ENCODE measurements around the gene SLC9C1.

The SLC9C1 gene

GRCh38 chr3:112253301-112253971 lies 40.6 kb downstream of the SLC9C1 start:
- Histone ChIP-seq H3K36me3 (ENCODE audit: control insufficient read depth, insufficient read depth, low read length) (no peaks in the 10 kb centered on the region), H3K9ac (ENCODE audit: low read depth, low read length) (no peak overlapping the region), H3K9me3 (ENCODE audit: control insufficient read depth, insufficient read depth, low read length) (no peaks in the 10 kb centered on the region), H3K27ac (ENCODE audit: low read depth, low read length) (no peak overlapping the region), H3K4me1 (ENCODE audit: control insufficient read depth, insufficient read depth, low read length) (no peaks in the 10 kb centered on the region), H3K4me3 (ENCODE audit: low read depth, low read length) (no peak overlapping the region), H3K27me3 (ENCODE audit: control insufficient read depth, insufficient read depth, low read length) (no peaks in the 10 kb centered on the region)

- Histone ChIP-seq H3K9me3 (ENCODE audit: control insufficient read depth, insufficient read depth, low read length) (no peaks in the 10 kb centered on the region), H3K27ac (ENCODE audit: low read depth, low read length) (no peak overlapping the region), H3K27me3 (ENCODE audit: control insufficient read depth, insufficient read depth, low read length) (no peaks in the 10 kb centered on the region), H3K36me3 (ENCODE audit: control insufficient read depth, insufficient read depth, low read length) (no peaks in the 10 kb centered on the region), H3K4me3 (ENCODE audit: low read depth, low read length) (no peak overlapping the region), H3K9ac (ENCODE audit: low read depth, low read length) (no peak overlapping the region), H3K4me1 (ENCODE audit: control insufficient read depth, insufficient read depth, low read length) (no peaks in the 10 kb centered on the region)
Observed at GRCh38 chr3:112247900-112248299, 46.1 kb downstream of the SLC9C1 start.

- Histone ChIP-seq H3K9ac (ENCODE audit: low read depth, low read length) (no peak overlapping the region), H3K4me1 (ENCODE audit: control insufficient read depth, insufficient read depth, low read length) (no peaks in the 10 kb centered on the region), H3K36me3 (ENCODE audit: control insufficient read depth, insufficient read depth, low read length) (no peaks in the 10 kb centered on the region), H3K27me3 (ENCODE audit: control insufficient read depth, insufficient read depth, low read length) (no peaks in the 10 kb centered on the region), H3K9me3 (ENCODE audit: control insufficient read depth, insufficient read depth, low read length) (no peaks in the 10 kb centered on the region), H3K27ac (ENCODE audit: low read depth, low read length) (no peak overlapping the region), H3K4me3 (ENCODE audit: low read depth, low read length) (no peak overlapping the region)
Observed at GRCh38 chr3:112247350-112247749, 46.7 kb downstream of the SLC9C1 start.

- Histone ChIP-seq H3K36me3 (ENCODE audit: control insufficient read depth, insufficient read depth, low read length) (no peaks in the 10 kb centered on the region), H3K27ac (ENCODE audit: low read depth, low read length) (no peak overlapping the region), H3K9ac (ENCODE audit: low read depth, low read length) (no peak overlapping the region), H3K9me3 (ENCODE audit: control insufficient read depth, insufficient read depth, low read length) (no peaks in the 10 kb centered on the region), H3K27me3 (ENCODE audit: control insufficient read depth, insufficient read depth, low read length) (no peaks in the 10 kb centered on the region), H3K4me1 (ENCODE audit: control insufficient read depth, insufficient read depth, low read length) (no peaks in the 10 kb centered on the region), H3K4me3 (ENCODE audit: low read depth, low read length) (no peak overlapping the region)
Observed at GRCh38 chr3:112233083-112233482, 60.9 kb downstream of the SLC9C1 start.

GRCh38 chr3:112231727-112232126 lies 62.3 kb downstream of the SLC9C1 start:
- no peaks in the 10 kb centered on the region for H3K36me3 ChIP-seq (ENCODE audit: control insufficient read depth, insufficient read depth, low read length)
- no peaks in the 10 kb centered on the region for H3K9me3 ChIP-seq (ENCODE audit: control insufficient read depth, insufficient read depth, low read length)
- no peak overlapping the region for H3K9ac ChIP-seq (ENCODE audit: low read depth, low read length)
- H3K27me3 ChIP-seq (ENCODE audit: control insufficient read depth, insufficient read depth, low read length): no peaks in the 10 kb centered on the region
- no peak overlapping the region for H3K27ac ChIP-seq (ENCODE audit: low read depth, low read length)
- no peaks in the 10 kb centered on the region for H3K4me1 ChIP-seq (ENCODE audit: control insufficient read depth, insufficient read depth, low read length)
- H3K4me3 ChIP-seq (ENCODE audit: low read depth, low read length): no peak overlapping the region

- H3K4me3 ChIP-seq (ENCODE audit: low read depth, low read length): no peak overlapping the region
- H3K27ac ChIP-seq (ENCODE audit: low read depth, low read length): no peak overlapping the region
- no peaks in the 10 kb centered on the region for H3K36me3 ChIP-seq (ENCODE audit: control insufficient read depth, insufficient read depth, low read length)
- no peaks in the 10 kb centered on the region for H3K9me3 ChIP-seq (ENCODE audit: control insufficient read depth, insufficient read depth, low read length)
- no peaks in the 10 kb centered on the region for H3K4me1 ChIP-seq (ENCODE audit: control insufficient read depth, insufficient read depth, low read length)
- H3K9ac ChIP-seq (ENCODE audit: low read depth, low read length): no peak overlapping the region
- no peaks in the 10 kb centered on the region for H3K27me3 ChIP-seq (ENCODE audit: control insufficient read depth, insufficient read depth, low read length)
Observed at GRCh38 chr3:112230033-112230432, 64.0 kb downstream of the SLC9C1 start.

- no peaks in the 10 kb centered on the region for H3K27me3 ChIP-seq (ENCODE audit: control insufficient read depth, insufficient read depth, low read length)
- no peaks in the 10 kb centered on the region for H3K36me3 ChIP-seq (ENCODE audit: control insufficient read depth, insufficient read depth, low read length)
- H3K27ac ChIP-seq (ENCODE audit: low read depth, low read length): no peak overlapping the region
Observed at GRCh38 chr3:112228786-112229185, 65.2 kb downstream of the SLC9C1 start.

GRCh38 chr3:112200317-112200666 lies 93.7 kb downstream of the SLC9C1 start:
- Histone ChIP-seq H3K9ac (ENCODE audit: low read depth, low read length) (no peak overlapping the region), H3K27me3 (ENCODE audit: control insufficient read depth, insufficient read depth, low read length) (no peaks in the 10 kb centered on the region), H3K4me1 (ENCODE audit: control insufficient read depth, insufficient read depth, low read length) (peaks cover 13% of the 10 kb centered on the region), H3K27ac (ENCODE audit: low read depth, low read length) (no peak overlapping the region), H3K36me3 (ENCODE audit: control insufficient read depth, insufficient read depth, low read length) (no peaks in the 10 kb centered on the region), H3K4me3 (ENCODE audit: low read depth, low read length) (no peak overlapping the region), H3K9me3 (ENCODE audit: control insufficient read depth, insufficient read depth, low read length) (peaks cover under 1% of the 10 kb centered on the region; the same call in 1 of the 2 replicates)

More at GRCh38 chr3:112228786-112229185, 65.2 kb downstream of the SLC9C1 start:
- no peak overlapping the region for H3K4me3 ChIP-seq (ENCODE audit: low read depth, low read length)
- no peak overlapping the region for H3K9ac ChIP-seq (ENCODE audit: low read depth, low read length)
- H3K4me1 ChIP-seq (ENCODE audit: control insufficient read depth, insufficient read depth, low read length): no peaks in the 10 kb centered on the region
- no peaks in the 10 kb centered on the region for H3K9me3 ChIP-seq (ENCODE audit: control insufficient read depth, insufficient read depth, low read length)

- H3K27me3 ChIP-seq (ENCODE audit: control insufficient read depth, insufficient read depth, low read length): no peaks in the 10 kb centered on the region
- H3K4me3 ChIP-seq (ENCODE audit: low read depth, low read length): no peak overlapping the region
- H3K4me1 ChIP-seq (ENCODE audit: control insufficient read depth, insufficient read depth, low read length): peaks cover 13% of the 10 kb centered on the region
- no peak overlapping the region for H3K9ac ChIP-seq (ENCODE audit: low read depth, low read length)
- H3K9me3 ChIP-seq (ENCODE audit: control insufficient read depth, insufficient read depth, low read length): peaks cover 5% of the 10 kb centered on the region; the same call in 1 of the 2 replicates
- H3K27ac ChIP-seq (ENCODE audit: low read depth, low read length): no peak overlapping the region
- H3K36me3 ChIP-seq (ENCODE audit: control insufficient read depth, insufficient read depth, low read length): no peaks in the 10 kb centered on the region
Observed at GRCh38 chr3:112199622-112200316, 94.2 kb downstream of the SLC9C1 start.

- no peaks in the 10 kb centered on the region for H3K27me3 ChIP-seq (ENCODE audit: control insufficient read depth, insufficient read depth, low read length)
- peaks cover 5% of the 10 kb centered on the region; the same call in 1 of the 2 replicates for H3K9me3 ChIP-seq (ENCODE audit: control insufficient read depth, insufficient read depth, low read length)
- H3K36me3 ChIP-seq (ENCODE audit: control insufficient read depth, insufficient read depth, low read length): no peaks in the 10 kb centered on the region
- no peak overlapping the region for H3K9ac ChIP-seq (ENCODE audit: low read depth, low read length)
- peaks cover 13% of the 10 kb centered on the region for H3K4me1 ChIP-seq (ENCODE audit: control insufficient read depth, insufficient read depth, low read length)
- H3K4me3 ChIP-seq (ENCODE audit: low read depth, low read length): no peak overlapping the region
- no peak overlapping the region for H3K27ac ChIP-seq (ENCODE audit: low read depth, low read length)
Observed at GRCh38 chr3:112197131-112197530, 96.9 kb downstream of the SLC9C1 start.

- Histone ChIP-seq H3K4me3 (ENCODE audit: low read depth, low read length) (no peak overlapping the region), H3K27me3 (ENCODE audit: control insufficient read depth, insufficient read depth, low read length) (no peaks in the 10 kb centered on the region; the same call in 1 of the 2 replicates), H3K4me1 (ENCODE audit: control insufficient read depth, insufficient read depth, low read length) (no peaks in the 10 kb centered on the region), H3K36me3 (ENCODE audit: control insufficient read depth, insufficient read depth, low read length) (no peaks in the 10 kb centered on the region), H3K9me3 (ENCODE audit: control insufficient read depth, insufficient read depth, low read length) (no peaks in the 10 kb centered on the region), H3K27ac (ENCODE audit: low read depth, low read length) (no peak overlapping the region), H3K9ac (ENCODE audit: low read depth, low read length) (no peak overlapping the region)
Observed at GRCh38 chr3:112187300-112187699, 106.7 kb downstream of the SLC9C1 start.
